Measurements from ENCODE around the gene RNPEP.

The RNPEP gene

GRCh38 chr1:201964261-201964660 lies 18.2 kb upstream of the RNPEP start:
- no peak for DNase-seq

GRCh38 chr1:201966171-201966570 lies 16.3 kb upstream of the RNPEP start:
- no peak for DNase-seq

GRCh38 chr1:201968202-201968925 lies 14.1 kb upstream of the RNPEP start:
- no peak for DNase-seq

GRCh38 chr1:201970334-201971159 lies 11.9 kb upstream of the RNPEP start:
- DNase-seq, result no peak

GRCh38 chr1:201982082-201982622 lies 296 bp upstream of the RNPEP start:
- peak; percentile 75 for DNase-seq

- no peak for DNase-seq
Observed at GRCh38 chr1:201983380-201983805, 945 bp downstream of the RNPEP start.

GRCh38 chr1:201984446-201984845 lies 2.0 kb downstream of the RNPEP start:
- DNase-seq, result no peak

- no peak for DNase-seq
Observed at GRCh38 chr1:201985355-201985754, 2.9 kb downstream of the RNPEP start.

- DNase-seq, result no peak
Observed at GRCh38 chr1:201988601-201989000, 6.2 kb downstream of the RNPEP start.

- no peak for DNase-seq
Observed at GRCh38 chr1:201989354-201990128, 7.1 kb downstream of the RNPEP start.

- DNase-seq, result no peak
Observed at GRCh38 chr1:201990427-201990826, 8.0 kb downstream of the RNPEP start.

- DNase-seq, result peak; percentile 69
Observed at GRCh38 chr1:201999625-202000238, 17.3 kb downstream of the RNPEP start.

- DNase-seq, result no peak
Observed at GRCh38 chr1:202002507-202002906, 20.1 kb downstream of the RNPEP start.

GRCh38 chr1:202004711-202005110 lies 22.3 kb downstream of the RNPEP start:
- no peak for DNase-seq

- no peak for DNase-seq
Observed at GRCh38 chr1:202005958-202006357, 23.5 kb downstream of the RNPEP start.

- DNase-seq, result no peak
Observed at GRCh38 chr1:202007304-202007703, 24.9 kb downstream of the RNPEP start.

GRCh38 chr1:202007805-202008489 lies 25.5 kb downstream of the RNPEP start:
- DNase-seq, result no peak

GRCh38 chr1:202009326-202010179 lies 27.1 kb downstream of the RNPEP start:
- peak; percentile 77 for DNase-seq

GRCh38 chr1:202010180-202011015 lies 27.9 kb downstream of the RNPEP start, which contains the start of gene ELF3:
ELF3 (plus strand) TSS chr1:202010587; CDS start chr1:202011137, 550 bp downstream.
- no peak for DNase-seq

- no peak for DNase-seq
Observed at GRCh38 chr1:202011994-202012393, 29.5 kb downstream of the RNPEP start.
